Stimulated activated CD8-positive, alpha-beta memory T cell treated with anti-CD3 and anti-CD28 coated beads, Interleukin-15, amount 100 ng/mL, for 4 hours (primary cell): ENCODE results near the gene SLC5A2.
"Not testable (repeated sequence)": the region's sequence is repeated elsewhere in the genome, so short reads cannot be mapped to it uniquely, and the experiment has no call there.

ENCODE experiments used
- DNase-seq, 2 donors: peaks; one replicate each; pipeline ENCODE4 v3.0.0-alpha.2; 2020; ENCODE audit warnings: low read depth in 2 of 2

The SLC5A2 gene

DNA sequence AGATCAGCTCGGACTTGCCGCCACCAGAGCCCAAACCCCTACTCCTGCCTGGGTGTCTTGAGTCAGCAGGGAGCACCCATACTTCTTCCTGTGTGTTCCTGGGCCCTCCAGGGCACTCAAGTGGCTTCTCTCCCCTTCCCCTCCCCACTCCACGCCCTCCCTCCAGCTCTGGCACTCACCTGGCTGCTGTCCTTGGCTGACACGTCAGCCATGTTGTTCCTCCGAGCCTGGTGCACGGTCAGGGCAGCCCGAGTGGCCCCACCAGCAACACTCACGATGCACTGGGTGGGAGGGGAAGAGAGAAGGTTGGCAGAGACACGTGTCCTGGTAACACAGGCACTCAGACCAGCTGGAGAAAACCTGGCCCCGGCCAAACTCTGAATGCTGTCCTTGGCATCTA, 13.7 kb downstream of the SLC5A2 start:
- no peak for DNase-seq

DNA sequence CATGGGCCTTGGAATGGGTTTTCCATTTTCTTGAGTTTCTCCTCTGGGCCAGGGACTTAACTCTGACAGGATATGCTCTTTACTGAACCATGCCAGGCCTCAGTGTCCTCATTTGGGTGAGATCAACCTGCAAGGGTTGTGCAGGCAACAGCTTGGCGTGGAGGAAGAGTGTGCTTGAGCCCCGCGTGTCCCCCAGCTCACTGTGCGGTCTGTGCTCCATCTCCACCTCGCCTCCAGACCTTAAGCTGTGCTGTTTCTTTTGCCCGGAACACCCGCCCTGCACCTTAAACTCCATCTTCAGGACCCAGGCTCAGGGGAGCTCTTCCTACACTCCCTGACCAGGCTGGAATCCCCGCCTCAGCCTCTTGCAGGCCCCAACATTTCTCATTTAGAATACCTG, 15.6 kb downstream of the SLC5A2 start:
- no peak for DNase-seq

- DNase-seq: no peak
These were observed 17.0 kb downstream of the SLC5A2 start for GRCh38 chr16:31499928-31500327.

DNA sequence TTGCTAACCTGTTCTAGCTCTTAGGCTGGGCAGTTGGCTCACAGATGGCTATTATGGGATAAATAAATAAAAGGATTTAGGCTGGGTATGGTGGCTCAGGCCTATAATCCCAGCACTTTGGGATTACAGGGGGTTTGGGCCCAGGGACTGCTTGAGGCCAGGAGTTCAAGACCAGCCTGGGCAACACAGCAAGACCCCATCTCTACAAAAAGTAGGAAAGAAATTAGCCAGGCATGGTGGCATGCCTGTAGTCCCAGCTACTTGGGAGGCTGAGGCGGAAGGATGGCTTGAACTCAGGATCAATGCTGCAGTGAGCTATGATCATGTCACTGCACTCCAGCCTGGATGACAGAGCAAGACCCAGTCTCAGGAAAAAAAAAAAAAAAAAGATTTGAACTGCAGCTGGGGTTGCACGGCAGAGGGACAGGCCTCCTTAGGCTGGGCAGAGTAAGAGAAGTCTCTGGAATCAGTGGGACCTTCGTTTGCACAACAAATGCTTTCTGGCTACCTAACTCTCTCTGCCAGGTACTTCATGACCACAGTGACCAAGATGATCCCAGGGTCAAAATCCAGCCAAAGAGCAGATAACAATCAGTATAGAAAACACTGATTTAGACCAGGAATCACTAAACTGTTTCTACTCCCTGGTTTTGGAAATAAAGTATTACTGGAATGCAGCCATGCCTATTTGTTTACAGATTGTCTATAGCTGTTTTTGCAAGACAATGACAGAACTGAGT, 18.5 kb downstream of the SLC5A2 start:
- DNase-seq: no peak

DNA sequence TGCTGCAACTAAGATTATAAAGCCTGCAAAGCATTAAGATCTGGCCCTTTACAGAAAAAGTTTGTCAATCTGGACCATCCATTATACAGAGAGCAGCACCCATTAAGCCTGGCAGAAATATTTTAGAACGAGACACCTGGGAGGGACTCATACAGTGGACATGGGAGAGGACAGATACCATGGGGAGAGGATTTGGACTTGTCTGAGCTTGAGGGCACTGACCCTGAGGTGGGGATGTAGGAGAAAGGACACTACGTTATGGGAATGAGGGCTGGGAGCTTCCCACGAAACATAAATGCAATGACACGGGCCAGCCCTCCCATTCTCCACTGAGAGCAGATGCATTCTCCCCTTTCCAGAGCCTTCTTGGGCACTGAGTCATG, 19.0 kb downstream of the SLC5A2 start:
- no peak for DNase-seq

- DNase-seq: no peak
These were observed 20.1 kb downstream of the SLC5A2 start for GRCh38 chr16:31502981-31503380.

- DNase-seq: not testable (repeated sequence)
These were observed 20.6 kb downstream of the SLC5A2 start for GRCh38 chr16:31503555-31503954.

DNA sequence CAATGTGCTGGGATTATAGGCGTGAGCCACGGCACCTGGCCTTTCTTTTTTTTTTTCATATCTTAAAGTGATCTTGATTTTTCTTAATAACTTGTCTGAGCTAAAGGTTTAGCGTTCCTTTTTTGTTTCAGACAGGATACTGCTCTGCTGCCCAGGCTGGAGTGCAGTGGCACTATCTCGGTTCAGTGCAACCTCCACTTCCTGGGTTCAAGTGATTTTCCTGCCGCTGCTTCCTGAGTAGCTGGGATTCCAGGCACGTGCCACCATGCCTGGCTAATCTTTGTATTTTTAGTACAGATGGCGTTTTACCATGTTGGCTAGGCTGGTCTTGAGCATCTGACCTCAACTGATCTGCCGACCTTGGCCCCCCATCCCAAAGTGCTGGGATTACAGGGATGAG, 21.2 kb downstream of the SLC5A2 start:
- DNase-seq: no peak

GRCh38 chr16:31505483-31505882, 22.6 kb downstream of the SLC5A2 start:
- no peak for DNase-seq

GRCh38 chr16:31507617-31507928, 24.6 kb downstream of the SLC5A2 start:
- DNase-seq: no peak

GRCh38 chr16:31507929-31508705, 25.2 kb downstream of the SLC5A2 start, which contains the start of gene RUSF1:
RUSF1 (minus strand) TSS chr16:31508391; CDS start chr16:31508373, 18 bp downstream.
- DNase-seq: peak; percentile 47 to 63

DNA sequence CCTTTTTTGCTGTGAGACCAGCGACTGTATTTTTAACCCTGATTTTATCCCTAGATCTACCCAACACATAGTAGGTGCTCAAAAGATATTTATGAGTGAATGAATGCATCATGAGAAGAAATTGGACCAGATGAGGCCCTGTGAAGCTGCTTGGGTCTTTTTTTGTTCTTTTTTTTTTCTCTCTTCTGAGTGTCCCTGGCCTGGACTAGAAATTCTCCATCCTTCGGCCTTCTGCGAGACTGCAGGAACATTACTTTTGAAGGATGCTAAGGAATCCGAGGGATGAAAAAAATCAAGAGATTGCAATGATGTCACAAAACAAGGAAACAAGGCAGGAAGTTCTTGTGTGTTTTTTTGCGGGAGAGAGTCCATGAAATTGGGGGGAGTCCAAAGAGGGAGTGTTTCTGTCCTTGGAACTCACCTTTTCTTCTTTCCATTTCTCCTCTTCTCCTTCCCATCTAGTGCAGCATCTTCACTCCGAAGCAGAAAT, 25.8 kb downstream of the SLC5A2 start:
- no peak for DNase-seq

GRCh38 chr16:31513126-31513525, 30.2 kb downstream of the SLC5A2 start:
- no peak for DNase-seq

- no peak for DNase-seq
These were observed 31.0 kb downstream of the SLC5A2 start for GRCh38 chr16:31513884-31514283.

- DNase-seq: no peak
These were observed 35.0 kb downstream of the SLC5A2 start for GRCh38 chr16:31517800-31518402.

- DNase-seq: no peak
These were observed 37.0 kb downstream of the SLC5A2 start for GRCh38 chr16:31519759-31520431.

DNA sequence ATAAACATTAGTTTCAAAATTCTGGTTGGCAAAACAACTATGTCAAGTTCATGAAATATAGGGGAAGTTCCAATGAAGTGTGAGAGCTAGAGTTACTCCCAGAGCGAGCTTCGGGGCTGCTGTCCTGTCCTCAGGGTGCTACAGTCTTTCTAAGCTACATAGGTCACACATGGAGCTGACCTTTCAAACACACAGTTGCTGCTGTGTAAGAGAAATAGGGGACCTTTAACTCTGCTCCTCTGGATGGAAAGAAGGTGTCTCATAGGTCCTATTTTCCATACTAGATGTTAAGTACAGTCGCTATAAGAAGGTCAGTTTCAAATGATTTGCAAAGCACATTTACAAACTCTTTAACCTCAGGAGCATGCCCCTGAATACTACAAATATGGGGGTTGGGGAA, 38.4 kb downstream of the SLC5A2 start:
- DNase-seq: no peak

DNA sequence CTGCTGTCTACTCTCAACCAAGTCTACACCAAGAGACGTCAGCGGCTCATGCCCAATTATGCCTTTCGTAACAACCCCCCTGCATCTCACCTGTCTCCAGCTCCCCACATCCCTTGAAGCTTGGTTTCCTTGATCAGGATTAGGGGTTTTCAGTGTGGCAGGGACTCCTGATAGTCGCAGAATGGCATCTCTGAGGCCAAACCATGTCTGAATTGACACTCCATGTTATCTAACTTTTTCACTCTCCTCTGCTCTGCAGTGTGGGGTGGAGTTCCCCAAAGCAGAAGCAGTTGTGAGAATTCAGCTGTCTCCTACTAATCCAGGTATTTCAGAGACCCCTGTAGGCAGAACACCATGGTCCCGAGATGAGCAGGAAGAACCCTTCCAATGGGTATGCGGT, 39.1 kb downstream of the SLC5A2 start:
- DNase-seq: no peak

- DNase-seq: not testable (repeated sequence)
These were observed 40.8 kb downstream of the SLC5A2 start for GRCh38 chr16:31523768-31524167.

GRCh38 chr16:31525113-31525512, 42.2 kb downstream of the SLC5A2 start:
- no peak for DNase-seq

DNA sequence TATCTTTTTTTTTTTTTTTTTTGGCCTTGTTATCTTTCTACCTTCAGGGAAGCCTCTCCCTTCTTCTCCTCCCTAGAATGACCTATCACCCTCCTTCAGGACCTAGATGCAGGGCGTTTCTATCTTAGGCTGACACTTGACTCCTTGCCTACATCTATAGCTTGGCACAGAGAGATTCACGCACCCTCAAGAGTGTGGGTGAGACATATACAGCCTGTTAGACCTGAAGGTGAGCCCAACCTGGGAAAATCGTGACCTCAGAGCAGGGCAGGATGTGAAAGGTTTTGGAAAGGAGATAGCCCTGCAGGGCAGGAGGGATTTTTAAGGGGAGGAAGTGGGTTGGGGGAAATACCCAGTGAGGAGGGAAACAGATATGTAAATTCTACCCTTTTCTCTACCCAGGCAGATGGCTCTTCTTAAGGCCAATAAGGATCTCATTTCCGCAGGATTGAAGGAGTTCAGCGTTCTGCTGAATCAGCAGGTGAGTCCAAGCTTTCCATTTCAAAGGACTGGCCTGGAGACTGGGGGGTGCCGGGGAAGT, 44.9 kb downstream of the SLC5A2 start, which contains the start of gene AHSP:
AHSP (plus strand) TSS at position 167 of the 541 bp plus-strand sequence; CDS start at position 407, 240 bp downstream.
- DNase-seq: no peak
